OCI-LY1 (cell line): ENCODE measurements around the gene FGF22.
"Not testable (repeated sequence)": the region's sequence is repeated elsewhere in the genome, so short reads cannot be mapped to it uniquely, and the experiment has no call there.

Experiments
- H2AFZ ChIP-seq: fragments of 200-600 bp; sonication (generic), shearing (Covaris generic); 2 replicates; pipeline ENCODE4 v1.6.0; 2014; ENCODE audit warnings: antibody characterized with exemption, mild to moderate bottlenecking, low read length
- H3F3A ChIP-seq: fragments of 200-600 bp; sonication (generic), shearing (Covaris generic); 2 replicates; pipeline ENCODE4 v1.6.0; 2014; ENCODE audit warnings: mild to moderate bottlenecking, antibody characterized with exemption, low read length, moderate library complexity; ENCODE audit not compliant: insufficient read depth
- H3K27ac ChIP-seq: fragments of 200-600 bp; sonication (generic); 2 replicates; pipeline ENCODE4 v1.5.1; 2014; ENCODE audit warnings: low read length, mixed run types, mild to moderate bottlenecking, low read depth; ENCODE audit not compliant: poor library complexity, severe bottlenecking
- H3K27me3 ChIP-seq: fragments of 200-600 bp; sonication (generic); 2 replicates; pipeline ENCODE4 v1.6.0; 2014; ENCODE audit warnings: antibody characterized with exemption, mild to moderate bottlenecking, low read length, moderate library complexity; ENCODE audit not compliant: insufficient read depth
- H3K36me3 ChIP-seq: fragments of 200-600 bp; sonication (generic); 2 replicates; pipeline ENCODE4 v1.6.1; 2014; ENCODE audit warnings: mild to moderate bottlenecking, antibody characterized with exemption, low read length, moderate library complexity, mixed read lengths; ENCODE audit not compliant: insufficient read depth
- H3K4me1 ChIP-seq: fragments of 200-600 bp; sonication (generic); 2 replicates; pipeline ENCODE4 v1.5.1; 2014; ENCODE audit warnings: mild to moderate bottlenecking, low read length, moderate library complexity; ENCODE audit not compliant: insufficient read depth, severe bottlenecking
- H3K4me2 ChIP-seq: fragments of 200-600 bp; sonication (generic), shearing (Covaris generic); 2 replicates; pipeline ENCODE4 v1.6.1; 2014; ENCODE audit warnings: low read length
- H3K4me3 ChIP-seq: fragments of 200-600 bp; sonication (generic); 2 replicates; pipeline ENCODE4 v1.5.1; 2014; ENCODE audit warnings: low read length, low read depth, mild to moderate bottlenecking, mixed read lengths; ENCODE audit not compliant: poor library complexity, severe bottlenecking
- H3K79me2 ChIP-seq: fragments of 200-600 bp; shearing (Covaris generic); 2 replicates; pipeline ENCODE4 v1.6.1; 2016; ENCODE audit warnings: mixed run types, low read length, mixed read lengths; ENCODE audit not compliant: insufficient read depth
- H3K9ac ChIP-seq: fragments of 200-600 bp; sonication (generic), shearing (Covaris generic); 2 replicates; pipeline ENCODE4 v1.6.1; 2014; ENCODE audit warnings: mild to moderate bottlenecking, low read length, mixed read lengths
- H3K9me2 ChIP-seq: fragments of 200-600 bp; sonication (generic), shearing (Covaris generic); 2 replicates; pipeline ENCODE4 v1.6.1; 2014; ENCODE audit warnings: low read depth, mild to moderate bottlenecking, low read length, mixed read lengths
- H3K9me3 ChIP-seq: fragments of 200-600 bp; shearing (Covaris generic); 2 replicates; pipeline ENCODE4 v1.6.1; 2014; ENCODE audit warnings: low read length, mixed read lengths
- H4K20me1 ChIP-seq: fragments of 200-600 bp; sonication (generic), shearing (Covaris generic); 2 replicates; pipeline ENCODE4 v1.6.0; 2016; ENCODE audit warnings: mild to moderate bottlenecking, low read length; ENCODE audit not compliant: insufficient read depth
- CTCF ChIP-seq: fragments of 200-600 bp; sonication (generic), shearing (Covaris generic); IDR thresholded peaks from 2 replicates; pipeline ENCODE4 v1.5.1; 2017; ENCODE audit warnings: mild to moderate bottlenecking, antibody characterized with exemption, low read length, moderate library complexity, mixed read lengths
- EZH2 ChIP-seq: fragments of 200-600 bp; sonication (generic), shearing (Covaris generic); IDR thresholded peaks from 2 replicates; pipeline ENCODE4 v1.8.0; 2017; ENCODE audit warnings: borderline replicate concordance, mixed run types, mild to moderate bottlenecking, antibody characterized with exemption, low read length, moderate library complexity, mixed read lengths

FGF22 gene

GRCh38 chr19:618674-619285 is 20.9 kb upstream of the FGF22 start:
- no peaks in the 10 kb centered on the region for H4K20me1 ChIP-seq
- no peaks in the 10 kb centered on the region for H3K9me3 ChIP-seq
- H3K79me2 ChIP-seq = no peaks in the 10 kb centered on the region
- H3K4me2 ChIP-seq = no peak overlapping the region
- H3K9me2 ChIP-seq = no peaks in the 10 kb centered on the region
- no peak overlapping the region for H3K9ac ChIP-seq
- H3K27me3 ChIP-seq = no peaks in the 10 kb centered on the region
- H3F3A ChIP-seq = 0 out of 2 replicates have a peak, but pooled peaks cover 4% of the 10 kb centered on the region
- TF ChIP-seq CTCF = no peak
- no peak for TF ChIP-seq EZH2
- no peak overlapping the region for H3K4me3 ChIP-seq
- H2AFZ ChIP-seq = no peak overlapping the region
- H3K4me1 ChIP-seq = peaks cover 5% of the 10 kb centered on the region
- peaks cover 74% of the 10 kb centered on the region for H3K36me3 ChIP-seq
- no peak overlapping the region for H3K27ac ChIP-seq

- Histone ChIP-seq H3K9ac (no peak overlapping the region), H3K4me2 (no peak overlapping the region)
Observed at GRCh38 chr19:619286-620002, 20.2 kb upstream of the FGF22 start.

GRCh38 chr19:620166-620862 is 19.4 kb upstream of the FGF22 start:
- H3K36me3 ChIP-seq = peaks cover 80% of the 10 kb centered on the region

More at GRCh38 chr19:619286-620002, 20.2 kb upstream of the FGF22 start:
- Histone ChIP-seq H3K4me3 (no peak overlapping the region), H2AFZ (no peak overlapping the region), H3K9me3 (no peaks in the 10 kb centered on the region), H3K9me2 (no peaks in the 10 kb centered on the region), H3K27me3 (no peaks in the 10 kb centered on the region), H3F3A (0 out of 2 replicates have a peak, but pooled peaks cover 4% of the 10 kb centered on the region), H3K79me2 (no peaks in the 10 kb centered on the region), H4K20me1 (no peaks in the 10 kb centered on the region), H3K4me1 (peaks cover 5% of the 10 kb centered on the region), H3K36me3 (peaks cover 76% of the 10 kb centered on the region), H3K27ac (no peak overlapping the region)
- TF ChIP-seq EZH2 (no peak), CTCF (no peak)

GRCh38 chr19:621191-621590 is 18.5 kb upstream of the FGF22 start:
- H3K9ac ChIP-seq, H3K9me3 ChIP-seq, H3K9me2 ChIP-seq, H3K79me2 ChIP-seq, H3K4me1 ChIP-seq, H3K27me3 ChIP-seq, H2AFZ ChIP-seq, H3K4me3 ChIP-seq, H3K27ac ChIP-seq, H4K20me1 ChIP-seq, H3F3A ChIP-seq, H3K4me2 ChIP-seq: not testable (repeated sequence)
- peaks cover 82% of the 10 kb centered on the region for H3K36me3 ChIP-seq

More at GRCh38 chr19:620166-620862, 19.4 kb upstream of the FGF22 start:
- no peaks in the 10 kb centered on the region for H3K27me3 ChIP-seq
- H3K79me2 ChIP-seq = no peaks in the 10 kb centered on the region
- peaks cover 5% of the 10 kb centered on the region for H3K4me1 ChIP-seq
- no peak overlapping the region for H3K9ac ChIP-seq
- 0 out of 2 replicates have a peak, but pooled peaks cover 4% of the 10 kb centered on the region for H3F3A ChIP-seq
- no peaks in the 10 kb centered on the region for H3K9me2 ChIP-seq
- no peak overlapping the region for H3K4me2 ChIP-seq
- TF ChIP-seq CTCF = no peak
- no peak overlapping the region for H3K27ac ChIP-seq
- no peak overlapping the region for H3K4me3 ChIP-seq
- no peaks in the 10 kb centered on the region for H3K9me3 ChIP-seq
- H4K20me1 ChIP-seq = no peaks in the 10 kb centered on the region
- no peak overlapping the region for H2AFZ ChIP-seq
